ENCODE results near the gene RPS6KL1. TPM values are rescaled to one million over a fixed set of nuclear protein-coding genes. Genes with fewer than 3 reads are reported as not detected.

Gene RPS6KL1
- total RNA-seq, 1 donor from 2014 or later, result 6.4 TPM

DNA sequence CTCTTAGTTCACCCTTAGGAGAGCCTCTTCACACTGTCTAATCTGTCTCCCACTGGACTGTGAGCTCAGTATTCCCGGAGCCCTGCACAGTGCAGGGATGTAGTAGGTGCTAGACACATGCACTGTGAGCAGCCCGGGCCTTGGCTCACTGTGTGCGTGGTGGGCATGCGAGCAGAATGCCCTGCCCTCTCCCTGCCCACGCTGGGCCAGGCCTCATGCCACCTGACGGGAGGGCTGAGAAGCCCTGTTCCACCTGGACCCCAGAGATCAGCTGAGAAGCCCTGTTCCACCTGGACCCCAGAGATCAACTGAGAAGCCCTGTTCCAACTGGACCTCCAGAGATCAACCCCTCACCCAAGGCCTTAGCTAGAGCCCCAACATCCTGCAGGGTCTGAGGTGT, 10.9 kb downstream of the RPS6KL1 start:
- Mint-ChIP-seq H3K4me1 (peaks cover 8% of the 10 kb centered on the region), H3K4me3 (no peak overlapping the region), H3K9me3 (no peaks in the 10 kb centered on the region), H3K36me3 (no peaks in the 10 kb centered on the region), H3K27ac (no peak overlapping the region), H3K27me3 (ENCODE audit: insufficient read depth, low read depth) (peaks cover 5% of the 10 kb centered on the region)
- Histone ChIP-seq H3K27me3 (no peaks in the 10 kb centered on the region), H3K4me3 (no peak overlapping the region), H3K27ac (no peak overlapping the region), H3K9ac (no peak overlapping the region), H3K4me2 (no peak overlapping the region), H4K20me1 (ENCODE audit: low read depth) (no peaks in the 10 kb centered on the region), H3K4me1 (no peaks in the 10 kb centered on the region), H3K9me3 (ENCODE audit: low read depth) (no peaks in the 10 kb centered on the region), H2AFZ (replicated peaks) (no peak overlapping the region), H3F3A (ENCODE audit: low read depth) (no peaks in the 10 kb centered on the region), H3K36me3 (no peaks in the 10 kb centered on the region), H3K79me2 (ENCODE audit: low read depth) (no peaks in the 10 kb centered on the region)
- no peak for DNase-seq (ENCODE audit: low spot score)
- TF ChIP-seq EZH2 (IDR thresholded peaks at IDR 0.05) (no peak), EZH2phosphoT487 (IDR thresholded peaks at IDR 0.05) (no peak)
- TF ChIP-seq, protein P1, sequence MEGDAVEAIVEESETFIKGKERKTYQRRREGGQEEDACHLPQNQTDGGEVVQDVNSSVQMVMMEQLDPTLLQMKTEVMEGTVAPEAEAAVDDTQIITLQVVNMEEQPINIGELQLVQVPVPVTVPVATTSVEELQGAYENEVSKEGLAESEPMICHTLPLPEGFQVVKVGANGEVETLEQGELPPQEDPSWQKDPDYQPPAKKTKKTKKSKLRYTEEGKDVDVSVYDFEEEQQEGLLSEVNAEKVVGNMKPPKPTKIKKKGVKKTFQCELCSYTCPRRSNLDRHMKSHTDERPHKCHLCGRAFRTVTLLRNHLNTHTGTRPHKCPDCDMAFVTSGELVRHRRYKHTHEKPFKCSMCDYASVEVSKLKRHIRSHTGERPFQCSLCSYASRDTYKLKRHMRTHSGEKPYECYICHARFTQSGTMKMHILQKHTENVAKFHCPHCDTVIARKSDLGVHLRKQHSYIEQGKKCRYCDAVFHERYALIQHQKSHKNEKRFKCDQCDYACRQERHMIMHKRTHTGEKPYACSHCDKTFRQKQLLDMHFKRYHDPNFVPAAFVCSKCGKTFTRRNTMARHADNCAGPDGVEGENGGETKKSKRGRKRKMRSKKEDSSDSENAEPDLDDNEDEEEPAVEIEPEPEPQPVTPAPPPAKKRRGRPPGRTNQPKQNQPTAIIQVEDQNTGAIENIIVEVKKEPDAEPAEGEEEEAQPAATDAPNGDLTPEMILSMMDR (IDR thresholded peaks at IDR 0.05), result no peak

DNA sequence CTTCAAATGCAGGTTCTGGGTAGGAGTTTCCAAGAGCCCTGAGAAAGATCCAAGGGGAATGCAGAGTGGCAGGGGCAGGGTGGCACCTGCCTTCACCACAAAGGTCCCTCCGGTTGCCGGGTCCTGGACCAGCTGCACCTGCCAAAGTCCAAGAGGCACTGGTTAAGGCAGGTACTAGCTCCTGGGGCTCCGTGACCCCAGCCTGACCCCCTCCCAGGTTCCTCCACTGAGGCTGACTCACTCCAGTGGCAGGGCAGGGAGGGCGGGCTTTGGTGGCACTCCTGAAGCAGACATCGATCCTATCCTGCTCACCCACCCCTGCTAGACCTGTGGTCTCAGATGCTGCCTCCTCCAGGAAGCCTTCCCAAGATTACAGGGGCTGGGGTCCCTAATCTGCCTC, 11.4 kb downstream of the RPS6KL1 start:
- H3K4me1 ChIP-seq, result no peaks in the 10 kb centered on the region
- no peaks in the 10 kb centered on the region for H3K36me3 Mint-ChIP-seq
- TF ChIP-seq, protein P1 (IDR thresholded peaks at IDR 0.05), result no peak
- TF ChIP-seq EZH2phosphoT487 (IDR thresholded peaks at IDR 0.05) (no peak), EZH2 (IDR thresholded peaks at IDR 0.05) (no peak)
- H3K36me3 ChIP-seq, result no peaks in the 10 kb centered on the region
- no peaks in the 10 kb centered on the region for H3K9me3 Mint-ChIP-seq
- H3K27ac Mint-ChIP-seq, result no peak overlapping the region
- DNase-seq (ENCODE audit: low spot score), result no peak
- H3K4me2 ChIP-seq, result no peak overlapping the region
- peaks cover 5% of the 10 kb centered on the region for H3K27me3 Mint-ChIP-seq (ENCODE audit: insufficient read depth, low read depth)
- H2AFZ ChIP-seq (replicated peaks), result no peak overlapping the region
- H3K9ac ChIP-seq, result no peak overlapping the region
- H3F3A ChIP-seq (ENCODE audit: low read depth), result no peaks in the 10 kb centered on the region
- no peaks in the 10 kb centered on the region for H3K27me3 ChIP-seq
- H3K79me2 ChIP-seq (ENCODE audit: low read depth), result no peaks in the 10 kb centered on the region
- no peaks in the 10 kb centered on the region for H4K20me1 ChIP-seq (ENCODE audit: low read depth)
- H3K9me3 ChIP-seq (ENCODE audit: low read depth), result no peaks in the 10 kb centered on the region
- H3K4me3 Mint-ChIP-seq, result no peak overlapping the region
- H3K4me3 ChIP-seq, result no peak overlapping the region
- peaks cover 7% of the 10 kb centered on the region for H3K4me1 Mint-ChIP-seq
- H3K27ac ChIP-seq, result no peak overlapping the region

DNA sequence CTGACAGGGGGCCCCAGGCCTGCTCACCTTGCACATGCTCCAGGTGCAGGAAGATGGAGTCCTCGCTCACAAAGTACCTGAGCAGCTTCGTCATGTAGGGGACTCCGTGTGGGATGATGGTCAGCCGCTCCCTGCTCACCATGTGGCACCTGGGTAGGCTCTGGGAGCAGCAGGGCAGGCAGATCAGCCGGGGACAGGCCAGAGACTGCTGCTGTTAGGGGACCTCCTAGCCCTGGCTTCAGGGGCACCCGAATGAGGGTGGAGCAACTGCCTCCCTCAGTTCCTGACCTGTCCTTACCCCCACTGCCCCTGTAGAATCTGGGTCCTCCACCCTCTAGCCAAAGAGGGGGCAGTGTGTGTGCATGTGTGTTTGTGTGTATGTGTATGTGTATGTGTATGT, 11.8 kb downstream of the RPS6KL1 start:
- no peak for DNase-seq (ENCODE audit: low spot score)
- Histone ChIP-seq H3K9ac (no peak overlapping the region), H3K4me1 (no peaks in the 10 kb centered on the region), H3K79me2 (ENCODE audit: low read depth) (no peaks in the 10 kb centered on the region), H3F3A (ENCODE audit: low read depth) (no peaks in the 10 kb centered on the region), H4K20me1 (ENCODE audit: low read depth) (no peaks in the 10 kb centered on the region), H3K4me3 (no peak overlapping the region), H3K27me3 (no peaks in the 10 kb centered on the region), H2AFZ (replicated peaks) (no peak overlapping the region), H3K27ac (no peak overlapping the region), H3K4me2 (no peak overlapping the region), H3K9me3 (ENCODE audit: low read depth) (no peaks in the 10 kb centered on the region), H3K36me3 (no peaks in the 10 kb centered on the region)
- Mint-ChIP-seq H3K27me3 (ENCODE audit: insufficient read depth, low read depth) (peaks cover 5% of the 10 kb centered on the region), H3K4me1 (peaks cover 6% of the 10 kb centered on the region), H3K9me3 (no peaks in the 10 kb centered on the region), H3K36me3 (no peaks in the 10 kb centered on the region), H3K4me3 (no peak overlapping the region), H3K27ac (no peak overlapping the region)
- TF ChIP-seq EZH2phosphoT487 (IDR thresholded peaks at IDR 0.05) (no peak), EZH2 (IDR thresholded peaks at IDR 0.05) (no peak)
- TF ChIP-seq, protein P1 (IDR thresholded peaks at IDR 0.05), result no peak

All from neural progenitor cell (in vitro differentiated cells).